Fibroblast of lung (primary cell): ENCODE data around the gene VAV2. TPM values are rescaled to one million over a fixed set of nuclear protein-coding genes. Genes with fewer than 3 reads are reported as not detected.

ENCODE experiments used
- DNase-seq, 2 donors: peaks; one replicate each; pipeline versions ENCODE4 v3.0.0 to v3.0.0-alpha.2; 2010; ENCODE audit warnings: low read depth in 2 of 2
- H2AFZ ChIP-seq: 2 replicates; pipeline ENCODE4 v1.5.1; 2012; ENCODE audit warnings: low read length, control low read depth, inconsistent platforms
- H3K27ac ChIP-seq: 2 replicates; pipeline ENCODE4 v1.5.1; 2011; ENCODE audit warnings: low read length, control low read depth; ENCODE audit not compliant: insufficient read depth
- H3K27me3 ChIP-seq: 2 replicates; pipeline ENCODE4 v1.5.1; 2011; ENCODE audit warnings: mild to moderate bottlenecking, low read length; ENCODE audit not compliant: control insufficient read depth, insufficient read depth
- H3K36me3 ChIP-seq: 2 replicates; pipeline ENCODE4 v1.5.1; 2011; ENCODE audit warnings: low read length; ENCODE audit not compliant: control insufficient read depth, insufficient read depth
- H3K4me1 ChIP-seq: 2 replicates; pipeline ENCODE4 v1.5.1; 2011; ENCODE audit warnings: low read length; ENCODE audit not compliant: control insufficient read depth, insufficient read depth; ENCODE audit errors: extremely low read depth
- H3K4me2 ChIP-seq: 2 replicates; pipeline ENCODE4 v1.5.1; 2011; ENCODE audit warnings: low read length, control low read depth; ENCODE audit not compliant: insufficient read depth; ENCODE audit errors: extremely low read depth
- H3K4me3 ChIP-seq, 4 experiments: fragments of 200-600 bp in 1 of 4; sonication (generic) in 1 of 4; replicated peaks in 1 of 4; 2 replicates each; pipeline ENCODE4 v1.5.1; 2011 to 2016; ENCODE audit warnings: low read length in 4 of 4, low read depth in 3 of 4, mild to moderate bottlenecking in 3 of 4, control low read depth in 2 of 4, inconsistent platforms in 1 of 4, mixed read lengths in 1 of 4; ENCODE audit not compliant: insufficient read depth in 1 of 4; ENCODE audit errors: control extremely low read depth in 1 of 4
- H3K79me2 ChIP-seq: 2 replicates; pipeline ENCODE4 v1.5.1; 2012; ENCODE audit warnings: mild to moderate bottlenecking, low read length, inconsistent platforms; ENCODE audit not compliant: control insufficient read depth, insufficient read depth
- H3K9ac ChIP-seq: 2 replicates; pipeline ENCODE4 v1.5.1; 2011; ENCODE audit warnings: mild to moderate bottlenecking, low read length, control low read depth; ENCODE audit not compliant: insufficient read depth
- H3K9me3 ChIP-seq: 2 replicates; pipeline ENCODE4 v1.5.1; 2012; ENCODE audit warnings: low read depth, low read length; ENCODE audit not compliant: control insufficient read depth, insufficient read depth
- H4K20me1 ChIP-seq: 2 replicates; pipeline ENCODE4 v1.5.1; 2011; ENCODE audit warnings: low read length; ENCODE audit not compliant: control insufficient read depth, insufficient read depth; ENCODE audit errors: extremely low read depth
- CTCF ChIP-seq, 2 donors: IDR thresholded peaks in 1 of 2; conservative IDR thresholded peaks in 1 of 2; 1 replicate in 1 of 2; 2 replicates in 1 of 2; pipeline ENCODE4 v1.5.1; 2011 to 2012; ENCODE audit warnings: low read length in 2 of 2, control low read depth in 1 of 2, inconsistent platforms in 1 of 2, low read depth in 1 of 2, mild to moderate bottlenecking in 1 of 2
- EZH2 ChIP-seq: IDR thresholded peaks from 2 replicates; pipeline ENCODE4 v1.5.1; 2012; ENCODE audit warnings: low read length, control low read depth, mild to moderate bottlenecking; ENCODE audit errors: missing control alignments
- polyA plus RNA-seq, 2 donors: library from polyadenylated mRNA; depleted of rRNA in 1 of 2; stranded (reverse) in 1 of 2; unstranded in 1 of 2; fragments of >200 nt; gene quantifications; 2 replicates each; pipeline ENCODE4 v1.2.1, GENCODE V29; 2011 to 2012; ENCODE audit warnings: missing spikeins in 1 of 2
- total RNA-seq: library from RNA; depleted of rRNA; stranded (reverse); fragments of >200 nt; gene quantifications from 2 replicates; pipeline ENCODE4 v1.2.1, GENCODE V29; 2014

The VAV2 gene
- total and polyA plus RNA-seq, 2 donors (not counting 1 experiment from before 2014, with no cell fraction given) = 13.7 to 17.7 TPM

- TF ChIP-seq EZH2 = no peak
- no peak for TF ChIP-seq CTCF (conservative IDR thresholded peaks at IDR 0.05 in 1 of 2, IDR thresholded peaks at IDR 0.05 in 1 of 2; ENCODE audit: low read depth in 1 of 2, low read length in 2 of 2)
- no peaks in the 10 kb centered on the region for H3K79me2 ChIP-seq
Observed at GRCh38 chr9:133861692-133862091, 130.4 kb downstream of the VAV2 start.

GRCh38 chr9:133861086-133861485, 131.0 kb downstream of the VAV2 start:
- no peak overlapping the region for H3K4me3 ChIP-seq
- no peak for DNase-seq
- no peak overlapping the region for H3K4me2 ChIP-seq
- H4K20me1 ChIP-seq = no peaks in the 10 kb centered on the region
- H3K27ac ChIP-seq = no peak overlapping the region
- H3K27me3 ChIP-seq = no peaks in the 10 kb centered on the region
- H3K4me1 ChIP-seq = peaks cover 5% of the 10 kb centered on the region
- H3K79me2 ChIP-seq = no peaks in the 10 kb centered on the region
- H3K9me3 ChIP-seq = no peaks in the 10 kb centered on the region
- H3K9ac ChIP-seq = no peak overlapping the region
- TF ChIP-seq EZH2 = no peak
- no peak for TF ChIP-seq CTCF (conservative IDR thresholded peaks at IDR 0.05 in 1 of 2, IDR thresholded peaks at IDR 0.05 in 1 of 2; ENCODE audit: low read depth in 1 of 2, low read length in 2 of 2)
- no peak overlapping the region for H2AFZ ChIP-seq
- H3K36me3 ChIP-seq = peaks cover 4% of the 10 kb centered on the region

More at GRCh38 chr9:133861692-133862091, 130.4 kb downstream of the VAV2 start:
- Histone ChIP-seq H3K4me2 (no peak overlapping the region), H3K9me3 (no peaks in the 10 kb centered on the region), H3K27ac (no peak overlapping the region), H3K9ac (no peak overlapping the region), H3K4me1 (no peaks in the 10 kb centered on the region), H4K20me1 (no peaks in the 10 kb centered on the region), H3K36me3 (peaks cover 4% of the 10 kb centered on the region), H3K27me3 (no peaks in the 10 kb centered on the region), H3K4me3 (no peak overlapping the region), H2AFZ (no peak overlapping the region)
- no peak for DNase-seq

GRCh38 chr9:133858771-133859170, 133.4 kb downstream of the VAV2 start:
- no peak overlapping the region for H3K9ac ChIP-seq
- no peak overlapping the region for H2AFZ ChIP-seq
- H3K4me1 ChIP-seq = peaks cover 17% of the 10 kb centered on the region
- H3K9me3 ChIP-seq = no peaks in the 10 kb centered on the region
- H3K4me3 ChIP-seq = no peak overlapping the region
- H3K79me2 ChIP-seq = peaks cover 3% of the 10 kb centered on the region
- H3K36me3 ChIP-seq = peaks cover 4% of the 10 kb centered on the region
- H4K20me1 ChIP-seq = no peaks in the 10 kb centered on the region
- TF ChIP-seq EZH2 (no peak), CTCF (conservative IDR thresholded peaks at IDR 0.05 in 1 of 2, IDR thresholded peaks at IDR 0.05 in 1 of 2; ENCODE audit: low read depth in 1 of 2, low read length in 2 of 2) (no peak)
- H3K27ac ChIP-seq = no peak overlapping the region
- H3K4me2 ChIP-seq = no peak overlapping the region
- no peaks in the 10 kb centered on the region for H3K27me3 ChIP-seq
- DNase-seq = no peak
